ENCODE data around the gene OR1F1. TPM values are rescaled to one million over a fixed set of nuclear protein-coding genes. Genes with fewer than 3 reads are reported as not detected.

OR1F1 gene
- total and polyA plus RNA-seq, 9 of the 15 experiments (the other 6 are each of a cell fraction or from before 2014, with no cell fraction given): 0.15 to 0.61 (median 0.35) TPM; not detected in 3

GRCh38 chr16:3152991-3153368 is 35.0 kb upstream of the OR1F1 start (continued):
- TF ChIP-seq CEBPG (CRISPR knock-in tag; IDR thresholded peaks at IDR 0.05): no peak
- no peak for TF ChIP-seq CEBPG (tag; conservative IDR thresholded peaks at IDR 0.05 in 1 of 2, IDR thresholded peaks at IDR 0.05 in 1 of 2)
- TF ChIP-seq CTBP1 (IDR thresholded peaks at IDR 0.05; ENCODE audit: borderline replicate concordance): no peak
- TF ChIP-seq MTA2 (IDR thresholded peaks at IDR 0.05; ENCODE audit: low read depth): no peak
- no peak for TF ChIP-seq SMARCC2 (IDR thresholded peaks at IDR 0.05; ENCODE audit: low read depth)
- TF ChIP-seq ZNF232 (CRISPR knock-in tag; IDR thresholded peaks at IDR 0.05): no peak
- TF ChIP-seq, protein P1, sequence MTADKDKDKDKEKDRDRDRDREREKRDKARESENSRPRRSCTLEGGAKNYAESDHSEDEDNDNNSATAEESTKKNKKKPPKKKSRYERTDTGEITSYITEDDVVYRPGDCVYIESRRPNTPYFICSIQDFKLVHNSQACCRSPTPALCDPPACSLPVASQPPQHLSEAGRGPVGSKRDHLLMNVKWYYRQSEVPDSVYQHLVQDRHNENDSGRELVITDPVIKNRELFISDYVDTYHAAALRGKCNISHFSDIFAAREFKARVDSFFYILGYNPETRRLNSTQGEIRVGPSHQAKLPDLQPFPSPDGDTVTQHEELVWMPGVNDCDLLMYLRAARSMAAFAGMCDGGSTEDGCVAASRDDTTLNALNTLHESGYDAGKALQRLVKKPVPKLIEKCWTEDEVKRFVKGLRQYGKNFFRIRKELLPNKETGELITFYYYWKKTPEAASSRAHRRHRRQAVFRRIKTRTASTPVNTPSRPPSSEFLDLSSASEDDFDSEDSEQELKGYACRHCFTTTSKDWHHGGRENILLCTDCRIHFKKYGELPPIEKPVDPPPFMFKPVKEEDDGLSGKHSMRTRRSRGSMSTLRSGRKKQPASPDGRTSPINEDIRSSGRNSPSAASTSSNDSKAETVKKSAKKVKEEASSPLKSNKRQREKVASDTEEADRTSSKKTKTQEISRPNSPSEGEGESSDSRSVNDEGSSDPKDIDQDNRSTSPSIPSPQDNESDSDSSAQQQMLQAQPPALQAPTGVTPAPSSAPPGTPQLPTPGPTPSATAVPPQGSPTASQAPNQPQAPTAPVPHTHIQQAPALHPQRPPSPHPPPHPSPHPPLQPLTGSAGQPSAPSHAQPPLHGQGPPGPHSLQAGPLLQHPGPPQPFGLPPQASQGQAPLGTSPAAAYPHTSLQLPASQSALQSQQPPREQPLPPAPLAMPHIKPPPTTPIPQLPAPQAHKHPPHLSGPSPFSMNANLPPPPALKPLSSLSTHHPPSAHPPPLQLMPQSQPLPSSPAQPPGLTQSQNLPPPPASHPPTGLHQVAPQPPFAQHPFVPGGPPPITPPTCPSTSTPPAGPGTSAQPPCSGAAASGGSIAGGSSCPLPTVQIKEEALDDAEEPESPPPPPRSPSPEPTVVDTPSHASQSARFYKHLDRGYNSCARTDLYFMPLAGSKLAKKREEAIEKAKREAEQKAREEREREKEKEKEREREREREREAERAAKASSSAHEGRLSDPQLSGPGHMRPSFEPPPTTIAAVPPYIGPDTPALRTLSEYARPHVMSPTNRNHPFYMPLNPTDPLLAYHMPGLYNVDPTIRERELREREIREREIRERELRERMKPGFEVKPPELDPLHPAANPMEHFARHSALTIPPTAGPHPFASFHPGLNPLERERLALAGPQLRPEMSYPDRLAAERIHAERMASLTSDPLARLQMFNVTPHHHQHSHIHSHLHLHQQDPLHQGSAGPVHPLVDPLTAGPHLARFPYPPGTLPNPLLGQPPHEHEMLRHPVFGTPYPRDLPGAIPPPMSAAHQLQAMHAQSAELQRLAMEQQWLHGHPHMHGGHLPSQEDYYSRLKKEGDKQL (CRISPR knock-in tag; IDR thresholded peaks at IDR 0.05; ENCODE audit: borderline replicate concordance): no peak
- no peak for TF ChIP-seq STAT6 (CRISPR knock-in tag; IDR thresholded peaks at IDR 0.05)
- TF ChIP-seq, protein P2, sequence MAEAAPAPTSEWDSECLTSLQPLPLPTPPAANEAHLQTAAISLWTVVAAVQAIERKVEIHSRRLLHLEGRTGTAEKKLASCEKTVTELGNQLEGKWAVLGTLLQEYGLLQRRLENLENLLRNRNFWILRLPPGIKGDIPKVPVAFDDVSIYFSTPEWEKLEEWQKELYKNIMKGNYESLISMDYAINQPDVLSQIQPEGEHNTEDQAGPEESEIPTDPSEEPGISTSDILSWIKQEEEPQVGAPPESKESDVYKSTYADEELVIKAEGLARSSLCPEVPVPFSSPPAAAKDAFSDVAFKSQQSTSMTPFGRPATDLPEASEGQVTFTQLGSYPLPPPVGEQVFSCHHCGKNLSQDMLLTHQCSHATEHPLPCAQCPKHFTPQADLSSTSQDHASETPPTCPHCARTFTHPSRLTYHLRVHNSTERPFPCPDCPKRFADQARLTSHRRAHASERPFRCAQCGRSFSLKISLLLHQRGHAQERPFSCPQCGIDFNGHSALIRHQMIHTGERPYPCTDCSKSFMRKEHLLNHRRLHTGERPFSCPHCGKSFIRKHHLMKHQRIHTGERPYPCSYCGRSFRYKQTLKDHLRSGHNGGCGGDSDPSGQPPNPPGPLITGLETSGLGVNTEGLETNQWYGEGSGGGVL (CRISPR knock-in tag; IDR thresholded peaks at IDR 0.05): no peak
- no peak for TF ChIP-seq IRF9 (tag; IDR thresholded peaks at IDR 0.05)
- TF ChIP-seq ADNP (tag; IDR thresholded peaks at IDR 0.05): no peak
- no peak for TF ChIP-seq PTBP1 (IDR thresholded peaks at IDR 0.05; ENCODE audit: low read depth, low read length)
- TF ChIP-seq BRCA1 (IDR thresholded peaks at IDR 0.05): no peak
- TF ChIP-seq BRCA1 (CRISPR knock-in tag; IDR thresholded peaks at IDR 0.05): no peak
- TF ChIP-seq KAT7 (CRISPR knock-in tag; IDR thresholded peaks at IDR 0.05; ENCODE audit: borderline replicate concordance): no peak
- TF ChIP-seq HDAC3 (IDR thresholded peaks at IDR 0.05; ENCODE audit: borderline replicate concordance, partially characterized antibody): peak; percentile 70
- TF ChIP-seq TCF3 (CRISPR knock-in tag; IDR thresholded peaks at IDR 0.05): no peak
